Myocyte (in vitro differentiated cells): ENCODE measurements around the gene MRPL18. TPM values are rescaled to one million over a fixed set of nuclear protein-coding genes. Genes with fewer than 3 reads are reported as not detected.
"Not testable (repeated sequence)": the region's sequence is repeated elsewhere in the genome, so short reads cannot be mapped to it uniquely, and the experiment has no call there.

Experiments used
- DNase-seq: peaks from one replicate; pipeline ENCODE4 v3.0.0-alpha.2; 2012; ENCODE audit warnings: low read depth
- total RNA-seq: library from RNA; depleted of rRNA; stranded (reverse); fragments of >200 nt; gene quantifications from 2 replicates; pipeline ENCODE4 v1.2.3, GENCODE V29; 2014

The MRPL18 gene
- total RNA-seq, 1 donor from 2014 or later, result 106 TPM

GRCh38 chr6:159772196-159772595, 18.1 kb upstream of the MRPL18 start:
- DNase-seq, result no peak

DNA sequence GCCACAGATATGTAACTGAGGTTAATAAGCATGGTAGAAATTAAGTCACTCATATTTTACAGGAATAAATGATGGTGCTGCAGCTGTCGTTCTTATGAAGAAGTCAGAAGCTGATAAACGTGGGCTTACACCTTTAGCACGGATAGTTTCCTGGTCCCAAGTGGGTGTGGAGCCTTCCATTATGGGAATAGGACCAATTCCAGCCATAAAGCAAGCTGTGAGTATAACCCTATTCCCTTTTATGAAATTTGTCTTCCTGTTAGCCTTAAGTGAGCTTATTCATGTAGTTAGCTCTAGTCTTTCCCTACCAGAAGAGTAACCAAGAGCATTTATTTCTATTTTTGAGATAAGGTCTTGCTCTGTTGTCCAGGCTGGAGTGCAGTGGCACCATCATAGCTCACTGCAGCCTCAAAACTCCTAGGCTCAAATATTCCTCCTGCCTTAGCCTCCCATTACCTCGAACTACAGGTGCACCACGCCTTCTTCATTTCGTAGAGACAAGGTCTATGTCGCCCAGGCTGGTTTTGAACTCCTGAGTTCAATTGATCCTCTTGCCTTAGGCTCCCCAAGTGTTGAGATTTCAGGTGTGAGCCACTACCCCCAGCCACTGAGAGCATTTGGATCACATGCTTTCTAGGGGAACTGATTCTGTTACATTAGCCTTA, 12.9 kb upstream of the MRPL18 start:
- no peak for DNase-seq

GRCh38 chr6:159778131-159778530, 12.1 kb upstream of the MRPL18 start:
- no peak for DNase-seq

DNA sequence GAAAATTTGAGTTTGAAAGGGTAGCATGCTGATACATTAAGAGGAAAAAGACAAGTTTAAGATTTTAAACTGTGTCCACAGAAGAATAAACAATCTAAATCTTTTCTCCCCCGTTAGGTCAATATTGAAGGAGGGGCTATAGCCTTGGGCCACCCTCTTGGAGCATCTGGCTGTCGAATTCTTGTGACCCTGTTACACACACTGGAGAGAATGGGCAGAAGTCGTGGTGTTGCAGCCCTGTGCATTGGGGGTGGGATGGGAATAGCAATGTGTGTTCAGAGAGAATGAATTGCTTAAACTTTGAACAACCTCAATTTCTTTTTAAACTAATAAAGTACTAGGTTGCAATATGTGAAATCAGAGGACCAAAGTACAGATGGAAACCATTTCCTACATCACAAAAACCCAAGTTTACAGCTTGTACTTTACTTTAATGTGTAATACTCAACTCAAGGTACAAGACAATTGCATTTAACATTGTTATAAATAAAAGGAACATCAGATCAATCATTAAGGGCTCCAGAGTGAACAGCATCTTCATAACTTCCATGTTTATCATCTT, 11.6 kb upstream of the MRPL18 start:
- DNase-seq, result no peak

DNA sequence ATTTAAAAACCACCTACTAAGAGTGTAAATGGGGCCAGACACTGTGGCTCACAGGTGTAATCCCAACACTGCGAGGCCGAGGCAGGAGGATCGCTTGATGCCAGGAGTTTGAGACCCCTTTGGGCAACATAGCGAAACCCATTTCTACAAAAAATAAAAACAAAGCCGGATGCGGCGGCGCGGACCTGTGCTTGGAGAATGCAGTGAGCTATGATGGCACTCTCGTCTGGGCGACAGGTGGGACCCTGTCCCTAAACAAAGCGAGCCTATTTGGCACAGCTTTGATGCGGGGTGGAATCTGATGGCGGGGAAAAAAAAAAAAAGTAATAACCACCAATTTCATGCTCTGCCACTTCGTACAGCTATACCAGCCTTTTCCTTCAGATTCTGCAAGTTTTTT, 2.0 kb upstream of the MRPL18 start:
- DNase-seq, result no peak

GRCh38 chr6:159788753-159789376, 1.4 kb upstream of the MRPL18 start:
- peak; percentile 15 for DNase-seq

DNA sequence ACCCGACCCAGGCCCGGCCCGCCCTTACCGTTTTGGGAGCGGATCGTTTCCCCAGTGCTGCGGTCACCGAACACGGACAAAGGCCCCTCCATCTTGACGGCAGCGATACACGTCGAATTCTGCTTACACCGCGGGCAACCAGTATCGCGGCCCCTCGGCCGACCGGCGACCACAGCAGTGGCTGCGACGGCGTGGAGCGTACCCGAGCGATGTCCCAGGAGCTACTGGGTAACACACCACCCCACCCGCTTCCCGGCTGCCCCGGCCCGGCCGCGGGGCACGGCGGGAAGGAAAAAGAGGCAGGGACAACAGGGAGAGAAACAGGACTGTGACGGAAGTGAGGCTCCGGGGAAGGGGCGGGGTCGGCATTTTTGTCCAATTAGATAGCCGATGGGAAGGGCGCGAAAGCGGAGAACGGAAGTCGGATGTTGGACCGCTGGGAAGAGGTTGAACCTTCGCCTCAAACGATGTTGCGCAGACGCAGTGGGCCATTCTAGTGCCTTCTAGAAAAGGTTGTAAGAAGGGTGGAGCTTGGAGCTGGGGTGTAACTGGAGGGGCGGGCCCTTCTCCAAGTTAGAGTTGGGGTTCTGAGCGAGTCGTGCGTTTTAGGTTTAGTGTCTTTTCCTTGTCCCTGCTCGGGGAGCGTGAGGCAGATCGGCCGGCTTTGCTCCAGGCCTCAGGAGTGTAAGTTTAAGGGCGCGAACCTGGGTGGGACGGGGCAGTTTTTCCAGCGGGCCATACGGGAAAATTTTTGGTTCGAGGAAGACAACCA, 704 bp upstream of the MRPL18 start, which contains the start of gene TCP1:
Gene TCP1, minus strand, starts transcription at position 226 of the 772 bp plus-strand sequence. Its CDS starts 134 bp downstream, at position 92.
- DNase-seq, result peak; percentile 100

GRCh38 chr6:159790956-159791598, 810 bp downstream of the MRPL18 start:
- DNase-seq, result no peak

- not testable (repeated sequence) for DNase-seq
Observed at GRCh38 chr6:159794976-159795375, 4.7 kb downstream of the MRPL18 start.

DNA sequence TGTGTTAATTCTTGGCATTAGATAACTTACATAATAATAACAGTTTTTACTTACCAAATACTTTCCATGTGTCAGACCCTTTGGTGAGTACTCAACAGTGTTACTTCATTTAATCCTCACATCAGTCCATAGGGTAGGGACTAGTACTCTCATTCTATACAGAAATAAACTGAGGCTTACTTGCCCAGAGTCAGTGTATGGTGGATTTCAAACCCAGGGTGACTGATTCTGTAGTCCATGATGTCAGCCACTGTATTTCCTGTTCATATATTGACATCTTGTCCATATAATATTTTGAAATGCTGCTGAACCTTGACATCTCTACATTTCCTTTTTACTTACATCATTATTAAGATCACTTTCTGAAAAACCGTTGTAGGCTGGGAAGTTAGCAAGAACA, 7.3 kb downstream of the MRPL18 start:
- no peak for DNase-seq

DNA sequence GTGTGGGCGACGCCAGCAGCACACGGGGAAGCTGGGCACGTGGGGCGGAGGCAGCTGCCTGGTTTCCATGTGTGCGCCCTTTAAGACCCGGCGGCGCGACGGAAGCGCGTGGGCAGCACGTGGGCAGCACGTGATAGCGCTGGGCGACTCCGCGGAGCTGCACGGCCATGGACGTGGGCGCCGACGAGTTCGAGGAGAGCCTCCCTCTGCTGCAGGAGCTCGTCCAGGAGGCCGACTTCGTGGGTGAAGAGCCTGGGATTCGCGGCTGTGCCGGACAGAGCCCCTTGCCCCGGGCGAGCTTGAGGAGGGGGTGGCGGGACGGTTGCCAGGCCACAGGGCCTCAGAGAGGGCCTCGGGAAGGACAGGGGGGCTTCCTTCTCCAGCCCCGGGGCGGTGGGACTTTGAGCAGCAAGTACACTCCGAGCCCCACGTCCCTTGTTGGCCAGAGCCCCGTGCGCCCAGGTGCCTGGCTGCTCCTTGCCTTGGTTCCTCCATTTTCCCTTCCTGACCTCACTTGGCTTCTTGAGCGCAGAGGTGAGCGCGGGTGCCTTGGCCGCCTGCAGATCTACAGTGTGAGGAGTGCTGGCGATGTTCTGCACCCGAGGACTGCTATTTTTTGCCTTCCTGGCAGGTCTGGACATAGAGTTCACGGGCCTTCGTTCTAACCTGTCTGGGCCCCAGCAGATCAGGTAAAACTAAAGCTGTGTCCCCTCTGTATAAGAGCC, 10.0 kb downstream of the MRPL18 start, which contains the start of gene PNLDC1:
Gene PNLDC1, plus strand, starts transcription at position 136 of the 725 bp plus-strand sequence. Its CDS starts 32 bp downstream, at position 168.
- no peak for DNase-seq

- no peak for DNase-seq
Observed at GRCh38 chr6:159801935-159802334, 11.7 kb downstream of the MRPL18 start.

DNA sequence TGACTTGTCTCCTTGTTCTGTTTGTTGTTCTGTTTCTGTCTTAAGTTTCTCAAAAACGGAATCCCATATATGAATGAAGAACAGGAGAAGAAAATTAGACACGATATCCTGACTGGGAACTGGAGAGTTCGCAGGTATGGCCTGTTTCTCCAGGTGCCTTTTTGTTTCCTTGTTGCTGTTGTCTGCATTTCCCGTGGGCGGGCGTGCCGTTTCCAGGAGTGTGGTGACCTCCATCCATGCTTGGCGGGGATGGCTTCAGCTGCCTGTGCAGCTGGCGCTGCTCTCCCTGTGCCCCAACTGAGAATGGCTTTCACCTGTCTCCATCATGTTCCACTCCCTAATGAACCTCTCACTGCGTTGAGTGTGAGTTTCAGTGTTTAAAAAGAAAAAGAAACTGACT, 14.2 kb downstream of the MRPL18 start:
- no peak for DNase-seq

- DNase-seq, result no peak
Observed at GRCh38 chr6:159805440-159806020, 15.3 kb downstream of the MRPL18 start.

DNA sequence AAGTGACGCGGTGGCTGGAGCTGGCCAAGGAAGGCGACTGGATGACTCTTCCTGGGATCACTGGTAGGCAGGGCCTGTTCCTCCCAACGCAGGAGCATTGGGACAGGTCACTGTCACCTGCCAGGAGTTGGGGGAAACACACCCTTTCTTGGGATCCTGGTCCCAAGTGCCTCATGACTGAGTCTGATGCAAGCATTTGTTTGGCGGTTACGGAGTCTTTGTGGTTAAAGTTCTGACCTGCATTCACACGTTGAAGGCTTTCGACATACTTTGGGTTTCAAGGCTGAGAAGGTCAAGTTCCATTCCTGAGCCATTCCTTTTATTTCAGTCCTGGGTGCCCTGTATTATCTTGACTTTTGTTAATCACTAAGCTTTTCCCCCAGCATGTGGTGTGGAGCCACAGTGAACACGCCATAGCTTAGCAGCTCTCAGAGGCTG, 15.8 kb downstream of the MRPL18 start:
- no peak for DNase-seq

GRCh38 chr6:159807150-159807858, 17.0 kb downstream of the MRPL18 start:
- no peak for DNase-seq

GRCh38 chr6:159808647-159809046, 18.4 kb downstream of the MRPL18 start:
- DNase-seq, result no peak

GRCh38 chr6:159809149-159809548, 18.9 kb downstream of the MRPL18 start:
- no peak for DNase-seq

GRCh38 chr6:159813781-159814180, 23.5 kb downstream of the MRPL18 start:
- no peak for DNase-seq
